ENCODE data around the gene WWOX. TPM values are rescaled to one million over a fixed set of nuclear protein-coding genes. Genes with fewer than 3 reads are reported as not detected.

WWOX gene
- total RNA-seq, 1 donor from 2014 or later, result 29.6 TPM

DNA sequence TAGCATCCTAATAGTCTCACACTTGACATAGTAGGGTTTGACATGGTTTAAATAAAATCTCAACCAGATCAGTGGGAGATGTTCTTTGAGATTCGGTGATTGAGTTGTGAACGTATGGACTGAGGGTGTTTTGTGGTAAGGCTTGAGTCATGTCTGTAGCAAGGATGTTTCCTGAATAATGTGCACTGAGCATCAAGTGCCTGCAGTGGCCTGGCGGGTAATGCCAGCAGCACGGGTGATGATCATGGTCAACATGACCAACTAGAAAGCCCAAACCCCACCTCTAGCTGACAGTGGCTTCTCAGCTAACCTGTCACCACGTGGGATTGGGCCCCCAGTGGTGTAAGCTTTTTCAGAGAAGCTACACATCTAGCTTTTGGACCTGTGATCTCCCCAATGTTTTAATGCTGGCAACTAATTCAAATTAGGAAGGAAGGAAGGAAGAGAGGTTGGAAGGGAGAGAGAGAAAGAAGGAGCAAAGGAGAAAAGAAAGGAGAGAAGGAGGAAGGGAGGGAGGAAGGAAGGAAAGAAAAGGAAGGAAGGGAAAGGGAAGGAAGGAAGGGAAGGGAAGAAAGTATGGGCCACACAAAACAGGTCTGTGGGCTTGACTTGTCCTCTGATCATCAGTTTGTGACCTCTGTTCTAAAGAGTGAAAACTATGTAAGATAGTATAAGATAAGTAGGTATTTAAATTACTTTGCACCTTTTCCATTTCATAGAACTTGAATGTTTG lies 55.4 kb downstream of the WWOX start:
- TF ChIP-seq, protein P1, sequence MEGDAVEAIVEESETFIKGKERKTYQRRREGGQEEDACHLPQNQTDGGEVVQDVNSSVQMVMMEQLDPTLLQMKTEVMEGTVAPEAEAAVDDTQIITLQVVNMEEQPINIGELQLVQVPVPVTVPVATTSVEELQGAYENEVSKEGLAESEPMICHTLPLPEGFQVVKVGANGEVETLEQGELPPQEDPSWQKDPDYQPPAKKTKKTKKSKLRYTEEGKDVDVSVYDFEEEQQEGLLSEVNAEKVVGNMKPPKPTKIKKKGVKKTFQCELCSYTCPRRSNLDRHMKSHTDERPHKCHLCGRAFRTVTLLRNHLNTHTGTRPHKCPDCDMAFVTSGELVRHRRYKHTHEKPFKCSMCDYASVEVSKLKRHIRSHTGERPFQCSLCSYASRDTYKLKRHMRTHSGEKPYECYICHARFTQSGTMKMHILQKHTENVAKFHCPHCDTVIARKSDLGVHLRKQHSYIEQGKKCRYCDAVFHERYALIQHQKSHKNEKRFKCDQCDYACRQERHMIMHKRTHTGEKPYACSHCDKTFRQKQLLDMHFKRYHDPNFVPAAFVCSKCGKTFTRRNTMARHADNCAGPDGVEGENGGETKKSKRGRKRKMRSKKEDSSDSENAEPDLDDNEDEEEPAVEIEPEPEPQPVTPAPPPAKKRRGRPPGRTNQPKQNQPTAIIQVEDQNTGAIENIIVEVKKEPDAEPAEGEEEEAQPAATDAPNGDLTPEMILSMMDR (conservative IDR thresholded peaks at IDR 0.05; ENCODE audit: low read depth, low read length), result no peak
- DNase-seq (ENCODE audit: low read depth), result no peak

DNA sequence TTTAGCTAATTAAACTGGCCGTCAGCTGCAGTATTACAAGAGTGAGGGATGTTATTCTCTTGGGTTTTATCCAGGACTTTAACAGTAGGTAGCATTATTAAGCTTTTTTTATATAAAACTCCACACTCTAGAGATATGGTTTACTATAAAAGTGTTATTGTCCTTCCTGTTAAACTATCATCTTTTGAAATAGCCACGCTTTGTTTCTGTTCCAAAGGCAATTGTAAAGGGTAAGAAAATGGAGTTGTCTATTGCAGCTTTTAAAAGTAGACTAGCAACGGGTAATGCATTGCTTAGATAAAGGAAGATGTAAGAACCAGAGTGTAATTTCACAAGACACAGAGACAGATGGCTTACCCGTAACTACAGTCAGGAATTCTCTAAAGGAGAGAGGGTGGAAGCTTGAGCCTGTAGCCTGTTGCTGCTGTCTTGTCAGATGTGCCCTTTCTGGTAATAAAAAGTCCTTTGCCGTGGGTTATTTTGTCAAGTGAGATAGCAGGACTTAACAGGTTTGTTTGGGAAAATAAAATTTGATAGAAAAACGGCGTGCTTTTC lies 56.4 kb downstream of the WWOX start:
- TF ChIP-seq, protein P1 (conservative IDR thresholded peaks at IDR 0.05; ENCODE audit: low read depth, low read length), result no peak
- no peak overlapping the region for H3K4me3 ChIP-seq (ENCODE audit: low read depth, low read length)

More for the DNA sequence above, 55.4 kb downstream of the WWOX start:
- H3K4me3 ChIP-seq (ENCODE audit: low read depth, low read length), result no peak overlapping the region

DNA sequence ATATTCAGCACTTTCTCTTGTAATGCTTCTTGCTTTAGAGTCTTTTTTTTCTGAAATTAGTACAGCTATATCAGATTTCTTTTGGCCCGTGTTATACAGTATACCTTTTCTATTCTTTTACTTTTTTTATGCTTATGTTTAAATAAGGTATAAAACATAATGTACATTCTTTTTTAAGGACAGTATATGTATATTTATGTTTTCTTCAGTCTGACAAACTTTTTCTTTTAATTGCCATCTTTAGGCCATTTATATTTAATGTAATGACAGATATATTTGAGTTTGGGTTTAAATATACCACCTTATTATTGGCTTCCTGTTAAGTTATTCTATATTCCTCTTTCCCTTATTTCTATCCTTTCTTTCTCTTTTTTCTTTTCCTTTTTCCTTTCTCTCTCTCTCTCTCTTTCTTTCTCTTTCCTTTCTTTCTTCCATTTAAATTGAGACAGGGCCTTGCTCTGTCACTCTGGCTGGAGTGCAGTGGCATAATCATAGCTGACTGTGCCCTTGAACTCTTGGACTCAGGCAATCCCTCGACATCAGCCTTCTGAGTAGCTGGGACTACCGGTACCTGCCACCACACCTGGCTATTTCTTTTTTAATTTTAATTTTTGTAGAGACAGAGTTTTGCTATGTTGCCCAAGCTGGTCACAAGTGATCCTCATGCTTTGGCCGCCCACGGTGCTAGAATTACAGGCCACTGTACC lies 61.7 kb downstream of the WWOX start:
- TF ChIP-seq, protein P1 (conservative IDR thresholded peaks at IDR 0.05; ENCODE audit: low read depth, low read length), result no peak
- no peak for DNase-seq (ENCODE audit: low read depth)
- no peak overlapping the region for H3K4me3 ChIP-seq (ENCODE audit: low read depth, low read length)

More for the DNA sequence above, 56.4 kb downstream of the WWOX start:
- no peak for DNase-seq (ENCODE audit: low read depth)

DNA sequence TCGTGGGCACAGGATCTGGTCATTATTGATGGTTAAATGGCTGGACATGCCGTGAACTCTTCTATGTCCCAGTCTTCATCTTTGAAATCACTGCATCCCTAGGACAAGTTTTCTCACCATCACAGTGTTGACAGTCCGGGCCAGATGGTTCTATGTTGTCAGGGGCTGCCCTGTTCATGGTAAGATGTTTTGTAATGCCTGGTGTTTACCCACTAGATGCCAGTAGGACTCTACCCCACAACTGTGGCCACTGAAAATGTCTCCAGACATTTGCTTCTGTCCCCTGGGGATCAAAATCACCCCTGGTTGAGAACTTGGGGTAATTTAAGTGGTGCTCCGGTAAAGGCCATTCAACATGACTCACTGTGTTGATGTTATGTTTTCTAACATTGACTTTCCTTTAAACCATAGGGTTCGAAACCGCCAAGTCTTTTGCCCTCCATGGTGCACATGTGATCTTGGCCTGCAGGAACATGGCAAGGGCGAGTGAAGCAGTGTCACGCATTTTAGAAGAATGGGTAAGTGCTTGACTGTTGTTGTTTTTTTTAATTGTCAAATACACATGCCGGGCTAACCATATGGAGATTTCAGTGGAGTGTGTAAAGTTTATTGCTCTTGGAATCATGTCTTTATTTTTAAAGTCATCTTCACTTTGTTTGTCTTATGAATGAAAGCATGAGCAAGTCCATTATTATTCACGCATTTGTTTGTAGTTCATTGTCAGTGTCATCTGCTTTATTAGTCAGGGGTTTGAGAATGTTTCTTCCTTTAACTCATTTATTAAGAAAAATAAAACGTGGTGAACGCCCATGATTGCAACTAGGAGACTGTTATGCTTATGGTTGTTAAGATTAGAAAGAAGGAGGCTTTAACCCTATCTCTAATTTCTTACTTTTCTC lies 64.6 kb downstream of the WWOX start:
- no peak for DNase-seq (ENCODE audit: low read depth)
- TF ChIP-seq, protein P1 (conservative IDR thresholded peaks at IDR 0.05; ENCODE audit: low read depth, low read length), result no peak
- no peak overlapping the region for H3K4me3 ChIP-seq (ENCODE audit: low read depth, low read length)

DNA sequence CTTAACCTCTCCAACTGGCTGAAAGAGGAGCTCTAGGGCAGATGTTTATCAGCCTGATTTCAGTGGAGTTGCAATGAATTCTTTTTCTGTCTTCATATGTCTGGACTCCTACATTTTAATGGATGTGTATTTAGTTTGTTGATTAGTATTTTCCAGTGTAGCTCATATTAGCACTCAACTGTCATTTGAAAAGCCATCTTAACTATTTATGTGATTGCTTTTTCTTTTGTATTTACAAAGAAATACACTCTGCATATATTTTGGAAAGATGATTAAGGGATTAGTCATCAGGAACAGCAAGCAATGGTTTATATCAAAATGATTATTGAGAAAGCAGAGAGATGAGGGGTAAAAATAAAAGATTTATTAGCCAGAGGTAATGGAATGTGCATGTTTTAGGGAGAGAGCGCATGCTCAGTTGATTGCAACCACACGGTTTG lies 71.1 kb downstream of the WWOX start:
- TF ChIP-seq, protein P1 (conservative IDR thresholded peaks at IDR 0.05; ENCODE audit: low read depth, low read length), result no peak
- DNase-seq (ENCODE audit: low read depth), result no peak
- no peak overlapping the region for H3K4me3 ChIP-seq (ENCODE audit: low read depth, low read length)

DNA sequence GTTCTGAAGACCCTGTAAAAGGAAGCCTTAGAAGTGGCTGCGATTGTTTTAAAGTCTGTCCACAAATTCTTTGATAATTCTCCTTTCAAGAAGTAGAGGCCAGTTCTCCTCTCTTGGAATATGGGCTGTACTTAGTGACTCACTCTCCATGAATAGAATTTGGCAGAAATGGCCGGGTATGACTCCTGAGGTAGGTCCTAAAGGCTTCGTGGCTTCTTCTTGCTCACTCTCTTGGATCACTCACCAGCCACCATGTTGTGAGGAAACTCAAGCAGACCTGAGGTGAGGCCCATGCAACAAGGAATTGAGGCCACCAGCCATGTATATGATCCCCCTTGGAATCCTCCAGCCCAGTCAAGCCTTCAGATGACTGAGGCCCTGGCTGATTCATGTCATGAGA lies 75.8 kb downstream of the WWOX start:
- no peak overlapping the region for H3K4me3 ChIP-seq (ENCODE audit: low read depth, low read length)
- TF ChIP-seq, protein P1 (conservative IDR thresholded peaks at IDR 0.05; ENCODE audit: low read depth, low read length), result no peak
- DNase-seq (ENCODE audit: low read depth), result no peak

All from epithelial cell of proximal tubule (primary cell).